Measurements from ENCODE around the gene CATSPERD.

DNA sequence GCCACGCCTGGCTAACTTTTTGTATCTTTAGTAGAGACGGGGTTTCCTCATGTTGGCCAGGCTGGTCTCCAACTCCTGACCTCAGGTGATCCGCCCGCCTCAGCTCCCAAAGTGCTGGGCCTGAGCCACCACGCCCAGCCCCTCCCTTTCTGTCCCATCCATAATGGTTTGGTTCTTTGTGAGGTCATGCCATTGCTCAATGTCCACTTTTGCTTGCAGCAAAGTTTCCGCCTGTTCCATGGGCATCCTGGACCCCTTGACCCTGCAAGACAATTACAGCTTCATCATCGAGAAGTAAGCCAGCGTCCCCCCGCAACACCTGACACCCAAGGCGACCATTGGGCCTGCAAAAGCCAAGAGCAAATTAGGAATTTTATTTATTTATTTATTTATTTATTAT, 47.5 kb downstream of the CATSPERD start:
- no peak for TF ChIP-seq CTCF (IDR thresholded peaks at IDR 0.05; ENCODE audit: low read depth, low read length, missing input control)
- no peak for TF ChIP-seq FOXA1 (IDR thresholded peaks at IDR 0.05)
- TF ChIP-seq, protein P1, sequence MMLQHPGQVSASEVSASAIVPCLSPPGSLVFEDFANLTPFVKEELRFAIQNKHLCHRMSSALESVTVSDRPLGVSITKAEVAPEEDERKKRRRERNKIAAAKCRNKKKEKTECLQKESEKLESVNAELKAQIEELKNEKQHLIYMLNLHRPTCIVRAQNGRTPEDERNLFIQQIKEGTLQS (IDR thresholded peaks at IDR 0.05): no peak
- TF ChIP-seq, protein P2, sequence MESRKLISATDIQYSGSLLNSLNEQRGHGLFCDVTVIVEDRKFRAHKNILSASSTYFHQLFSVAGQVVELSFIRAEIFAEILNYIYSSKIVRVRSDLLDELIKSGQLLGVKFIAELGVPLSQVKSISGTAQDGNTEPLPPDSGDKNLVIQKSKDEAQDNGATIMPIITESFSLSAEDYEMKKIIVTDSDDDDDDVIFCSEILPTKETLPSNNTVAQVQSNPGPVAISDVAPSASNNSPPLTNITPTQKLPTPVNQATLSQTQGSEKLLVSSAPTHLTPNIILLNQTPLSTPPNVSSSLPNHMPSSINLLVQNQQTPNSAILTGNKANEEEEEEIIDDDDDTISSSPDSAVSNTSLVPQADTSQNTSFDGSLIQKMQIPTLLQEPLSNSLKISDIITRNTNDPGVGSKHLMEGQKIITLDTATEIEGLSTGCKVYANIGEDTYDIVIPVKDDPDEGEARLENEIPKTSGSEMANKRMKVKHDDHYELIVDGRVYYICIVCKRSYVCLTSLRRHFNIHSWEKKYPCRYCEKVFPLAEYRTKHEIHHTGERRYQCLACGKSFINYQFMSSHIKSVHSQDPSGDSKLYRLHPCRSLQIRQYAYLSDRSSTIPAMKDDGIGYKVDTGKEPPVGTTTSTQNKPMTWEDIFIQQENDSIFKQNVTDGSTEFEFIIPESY (IDR thresholded peaks at IDR 0.05): no peak
- no peak for TF ChIP-seq MAX (IDR thresholded peaks at IDR 0.05)
- TF ChIP-seq TAF1 (conservative IDR thresholded peaks at IDR 0.05): no peak
- TF ChIP-seq, protein P3, sequence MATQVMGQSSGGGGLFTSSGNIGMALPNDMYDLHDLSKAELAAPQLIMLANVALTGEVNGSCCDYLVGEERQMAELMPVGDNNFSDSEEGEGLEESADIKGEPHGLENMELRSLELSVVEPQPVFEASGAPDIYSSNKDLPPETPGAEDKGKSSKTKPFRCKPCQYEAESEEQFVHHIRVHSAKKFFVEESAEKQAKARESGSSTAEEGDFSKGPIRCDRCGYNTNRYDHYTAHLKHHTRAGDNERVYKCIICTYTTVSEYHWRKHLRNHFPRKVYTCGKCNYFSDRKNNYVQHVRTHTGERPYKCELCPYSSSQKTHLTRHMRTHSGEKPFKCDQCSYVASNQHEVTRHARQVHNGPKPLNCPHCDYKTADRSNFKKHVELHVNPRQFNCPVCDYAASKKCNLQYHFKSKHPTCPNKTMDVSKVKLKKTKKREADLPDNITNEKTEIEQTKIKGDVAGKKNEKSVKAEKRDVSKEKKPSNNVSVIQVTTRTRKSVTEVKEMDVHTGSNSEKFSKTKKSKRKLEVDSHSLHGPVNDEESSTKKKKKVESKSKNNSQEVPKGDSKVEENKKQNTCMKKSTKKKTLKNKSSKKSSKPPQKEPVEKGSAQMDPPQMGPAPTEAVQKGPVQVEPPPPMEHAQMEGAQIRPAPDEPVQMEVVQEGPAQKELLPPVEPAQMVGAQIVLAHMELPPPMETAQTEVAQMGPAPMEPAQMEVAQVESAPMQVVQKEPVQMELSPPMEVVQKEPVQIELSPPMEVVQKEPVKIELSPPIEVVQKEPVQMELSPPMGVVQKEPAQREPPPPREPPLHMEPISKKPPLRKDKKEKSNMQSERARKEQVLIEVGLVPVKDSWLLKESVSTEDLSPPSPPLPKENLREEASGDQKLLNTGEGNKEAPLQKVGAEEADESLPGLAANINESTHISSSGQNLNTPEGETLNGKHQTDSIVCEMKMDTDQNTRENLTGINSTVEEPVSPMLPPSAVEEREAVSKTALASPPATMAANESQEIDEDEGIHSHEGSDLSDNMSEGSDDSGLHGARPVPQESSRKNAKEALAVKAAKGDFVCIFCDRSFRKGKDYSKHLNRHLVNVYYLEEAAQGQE (IDR thresholded peaks at IDR 0.05): no peak
- TF ChIP-seq JUND (IDR thresholded peaks at IDR 0.05): no peak
- no peak for TF ChIP-seq RXRA (IDR thresholded peaks at IDR 0.05)

Data from liver (tissue), 3 donors.